ENCODE results near the gene TANC1. TPM values are rescaled to one million over a fixed set of nuclear protein-coding genes. Genes with fewer than 3 reads are reported as not detected.
A peak's percentile ranks its signal among the peaks of the same experiment; 100 is the strongest.

The TANC1 gene
- total RNA-seq, 1 experiment from 2014 or later = 21.1 TPM

DNA sequence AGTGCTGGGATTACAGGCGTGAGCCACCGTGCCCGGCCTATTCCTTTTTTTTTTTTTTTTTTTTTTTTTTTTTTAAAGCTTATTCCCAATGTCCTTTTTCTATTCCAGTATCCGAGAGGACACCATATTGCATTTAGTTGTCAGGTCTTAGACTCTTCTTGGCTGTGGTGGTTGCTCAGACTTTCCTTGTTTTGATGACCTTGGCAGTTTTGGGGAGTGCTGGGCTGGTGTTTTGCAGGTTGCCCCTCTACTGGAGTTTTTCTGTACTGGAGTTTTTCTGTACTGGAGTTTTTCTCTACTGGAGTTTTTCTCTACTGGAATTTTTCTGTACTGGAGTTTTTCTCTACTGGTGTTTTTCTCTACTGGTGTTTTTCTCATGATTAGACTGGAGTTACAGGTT, 149.2 kb downstream of the TANC1 start:
- TF ChIP-seq, protein P1, sequence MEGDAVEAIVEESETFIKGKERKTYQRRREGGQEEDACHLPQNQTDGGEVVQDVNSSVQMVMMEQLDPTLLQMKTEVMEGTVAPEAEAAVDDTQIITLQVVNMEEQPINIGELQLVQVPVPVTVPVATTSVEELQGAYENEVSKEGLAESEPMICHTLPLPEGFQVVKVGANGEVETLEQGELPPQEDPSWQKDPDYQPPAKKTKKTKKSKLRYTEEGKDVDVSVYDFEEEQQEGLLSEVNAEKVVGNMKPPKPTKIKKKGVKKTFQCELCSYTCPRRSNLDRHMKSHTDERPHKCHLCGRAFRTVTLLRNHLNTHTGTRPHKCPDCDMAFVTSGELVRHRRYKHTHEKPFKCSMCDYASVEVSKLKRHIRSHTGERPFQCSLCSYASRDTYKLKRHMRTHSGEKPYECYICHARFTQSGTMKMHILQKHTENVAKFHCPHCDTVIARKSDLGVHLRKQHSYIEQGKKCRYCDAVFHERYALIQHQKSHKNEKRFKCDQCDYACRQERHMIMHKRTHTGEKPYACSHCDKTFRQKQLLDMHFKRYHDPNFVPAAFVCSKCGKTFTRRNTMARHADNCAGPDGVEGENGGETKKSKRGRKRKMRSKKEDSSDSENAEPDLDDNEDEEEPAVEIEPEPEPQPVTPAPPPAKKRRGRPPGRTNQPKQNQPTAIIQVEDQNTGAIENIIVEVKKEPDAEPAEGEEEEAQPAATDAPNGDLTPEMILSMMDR (IDR thresholded peaks at IDR 0.05; ENCODE audit: insufficient read depth in 1 of 2, low read depth in 1 of 2, low read length in 1 of 2, severe bottlenecking in 1 of 2, unreplicated experiment in 1 of 2) = no peak
- H3K4me3 Mint-ChIP-seq (ENCODE audit: unreplicated experiment) = no peak overlapping the region
- H3K9me3 Mint-ChIP-seq (ENCODE audit: unreplicated experiment) = no peaks in the 10 kb centered on the region
- no peaks in the 10 kb centered on the region for H3K27me3 Mint-ChIP-seq (ENCODE audit: insufficient read depth, unreplicated experiment)
- Histone ChIP-seq H3K9me3 (no peaks in the 10 kb centered on the region), H3K36me3 (ENCODE audit: control insufficient read depth, insufficient read depth, low read length) (no peaks in the 10 kb centered on the region), H3K4me3 (ENCODE audit: low read depth, low read length) (no peak overlapping the region), H3K4me1 (peaks cover 22% of the 10 kb centered on the region), H3K27me3 (replicated peaks; ENCODE audit: control insufficient read depth, insufficient read depth, low read length) (no peaks in the 10 kb centered on the region)
- no TSS peak for BruUV-seq (replicated peaks)
- ChIA-PET POLR2A (interaction anchor here (0.6 to 0.8 kb wide), 2 partner anchors 149 to 417 kb away, joined by 3 to 4 read pairs; partner anchors contain the start of gene TANC1), CTCF (interaction anchor here (0.6 to 2.8 kb wide), 2 partner anchors 47 to 83 kb away, joined by 3 to 77 read pairs; no protein-coding TSS in a partner anchor)
- H3K4me1 Mint-ChIP-seq (ENCODE audit: low read depth, unreplicated experiment) = peaks cover 20% of the 10 kb centered on the region
- intact Hi-C loops (cut with micrococcal nuclease; ENCODE audit: unreplicated experiment) = loop anchor here (1.0 to 5.0 kb wide), 6 partner anchors 28 to 360 kb away; no protein-coding TSS in a partner anchor
- no peak for DNase-seq
- no peak overlapping the region for H3K27ac Mint-ChIP-seq (ENCODE audit: unreplicated experiment)
- peaks cover 6% of the 10 kb centered on the region for H3K36me3 Mint-ChIP-seq (ENCODE audit: insufficient read depth, unreplicated experiment)

GRCh38 chr2:159118115-159118858, 149.8 kb downstream of the TANC1 start:
- H3K9me3 Mint-ChIP-seq (ENCODE audit: unreplicated experiment) = no peaks in the 10 kb centered on the region
- no peak overlapping the region for H3K4me3 Mint-ChIP-seq (ENCODE audit: unreplicated experiment)
- POLR2A ChIA-PET = interaction anchor here (0.5 to 0.8 kb wide), 3 partner anchors 150 to 497 kb away, joined by 3 to 6 read pairs (median 4); partner anchors contain the start of gene TANC1
- TF ChIP-seq, protein P1 (IDR thresholded peaks at IDR 0.05; ENCODE audit: insufficient read depth in 1 of 2, low read depth in 1 of 2, low read length in 1 of 2, severe bottlenecking in 1 of 2, unreplicated experiment in 1 of 2) = peak; percentile 82 to 91
- peaks cover 6% of the 10 kb centered on the region for H3K36me3 Mint-ChIP-seq (ENCODE audit: insufficient read depth, unreplicated experiment)
- H3K27me3 Mint-ChIP-seq (ENCODE audit: insufficient read depth, unreplicated experiment) = no peaks in the 10 kb centered on the region
- no peaks in the 10 kb centered on the region for H3K9me3 ChIP-seq
- DNase-seq = peak; percentile 83 to 87
- intact Hi-C loops (cut with micrococcal nuclease; ENCODE audit: unreplicated experiment) = loop anchor here (1.0 to 5.0 kb wide), 6 partner anchors 29 to 361 kb away; no protein-coding TSS in a partner anchor
- no peak overlapping the region for H3K27ac Mint-ChIP-seq (ENCODE audit: unreplicated experiment)
- H3K4me1 ChIP-seq = peaks cover 28% of the 10 kb centered on the region
- no peaks in the 10 kb centered on the region for H3K27me3 ChIP-seq (replicated peaks; ENCODE audit: control insufficient read depth, insufficient read depth, low read length)
- peaks cover 26% of the 10 kb centered on the region for H3K4me1 Mint-ChIP-seq (ENCODE audit: low read depth, unreplicated experiment)
- no peak overlapping the region for H3K4me3 ChIP-seq (ENCODE audit: low read depth, low read length)
- BruUV-seq (replicated peaks) = no TSS peak
- CTCF ChIA-PET = interaction anchor here (0.6 to 2.8 kb wide), 22 partner anchors 13 to 220 kb away, joined by 3 to 77 read pairs (median 3); no protein-coding TSS in a partner anchor
- no peaks in the 10 kb centered on the region for H3K36me3 ChIP-seq (ENCODE audit: control insufficient read depth, insufficient read depth, low read length)

- no peaks in the 10 kb centered on the region for H3K9me3 ChIP-seq
- H3K27ac Mint-ChIP-seq (ENCODE audit: unreplicated experiment) = peak overlapping the region; percentile 39
- H3K4me1 Mint-ChIP-seq (ENCODE audit: low read depth, unreplicated experiment) = peaks cover 33% of the 10 kb centered on the region
- no peak overlapping the region for H3K4me3 Mint-ChIP-seq (ENCODE audit: unreplicated experiment)
- CTCF ChIA-PET = interaction anchor here (0.6 to 2.8 kb wide), 21 partner anchors 12 to 220 kb away, joined by 3 to 77 read pairs (median 3); no protein-coding TSS in a partner anchor
- no peaks in the 10 kb centered on the region for H3K9me3 Mint-ChIP-seq (ENCODE audit: unreplicated experiment)
- POLR2A ChIA-PET = interaction anchor here (0.5 kb wide), 1 partner anchor 497 kb away, joined by 6 read pairs; no protein-coding TSS in a partner anchor
- intact Hi-C loops (cut with micrococcal nuclease; ENCODE audit: unreplicated experiment) = loop anchor here (1.0 to 5.0 kb wide), 6 partner anchors 30 to 362 kb away; no protein-coding TSS in a partner anchor
- H3K4me1 ChIP-seq = peaks cover 35% of the 10 kb centered on the region
- H3K36me3 ChIP-seq (ENCODE audit: control insufficient read depth, insufficient read depth, low read length) = no peaks in the 10 kb centered on the region
- peaks cover 6% of the 10 kb centered on the region for H3K36me3 Mint-ChIP-seq (ENCODE audit: insufficient read depth, unreplicated experiment)
- TF ChIP-seq, protein P1 (IDR thresholded peaks at IDR 0.05; ENCODE audit: insufficient read depth in 1 of 2, low read depth in 1 of 2, low read length in 1 of 2, severe bottlenecking in 1 of 2, unreplicated experiment in 1 of 2) = no peak
- no peaks in the 10 kb centered on the region for H3K27me3 Mint-ChIP-seq (ENCODE audit: insufficient read depth, unreplicated experiment)
- BruUV-seq (replicated peaks) = no TSS peak
- DNase-seq = no peak
- H3K27me3 ChIP-seq (replicated peaks; ENCODE audit: control insufficient read depth, insufficient read depth, low read length) = no peaks in the 10 kb centered on the region
- H3K4me3 ChIP-seq (ENCODE audit: low read depth, low read length) = no peak overlapping the region
These were observed 150.5 kb downstream of the TANC1 start for GRCh38 chr2:159118859-159119500.

Measured in Caco-2 (cell line).